Measurements from ENCODE around the gene PELI1. TPM values are rescaled to one million over a fixed set of nuclear protein-coding genes. Genes with fewer than 3 reads are reported as not detected.
A peak's percentile ranks its signal among the peaks of the same experiment; 100 is the strongest.
"Not testable (repeated sequence)": the region's sequence is repeated elsewhere in the genome, so short reads cannot be mapped to it uniquely, and the experiment has no call there.

The PELI1 gene
- total RNA-seq, 6 experiments from 2014 or later = 1.9 to 4.9 (median 2.8) TPM

DNA sequence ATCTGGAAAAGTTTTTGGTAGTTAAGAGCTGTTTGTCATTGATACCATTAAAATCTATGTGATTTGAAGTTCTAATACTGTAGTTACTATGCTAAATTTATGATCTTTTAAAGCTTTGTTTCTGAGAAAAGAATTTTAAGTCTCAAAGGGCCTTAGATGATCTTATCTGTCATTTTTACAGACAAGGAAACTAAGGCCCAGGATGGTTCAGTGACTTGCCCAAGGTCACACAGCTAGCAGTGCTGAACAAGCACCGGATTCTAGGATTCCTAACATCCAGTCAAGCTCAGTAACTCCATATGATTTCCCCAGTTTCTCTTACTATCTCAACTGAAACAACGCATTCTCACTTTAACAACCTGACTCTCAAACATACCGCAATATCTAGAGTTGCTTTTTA, 37.7 kb downstream of the PELI1 start:
- no peaks in the 10 kb centered on the region for H3K27me3 Mint-ChIP-seq (ENCODE audit: insufficient read depth)
- H3K4me1 Mint-ChIP-seq (ENCODE audit: low read depth) = peaks cover 25% of the 10 kb centered on the region
- no peak overlapping the region for H3K27ac Mint-ChIP-seq
- DNase-seq = no peak
- TF ChIP-seq, protein P1, sequence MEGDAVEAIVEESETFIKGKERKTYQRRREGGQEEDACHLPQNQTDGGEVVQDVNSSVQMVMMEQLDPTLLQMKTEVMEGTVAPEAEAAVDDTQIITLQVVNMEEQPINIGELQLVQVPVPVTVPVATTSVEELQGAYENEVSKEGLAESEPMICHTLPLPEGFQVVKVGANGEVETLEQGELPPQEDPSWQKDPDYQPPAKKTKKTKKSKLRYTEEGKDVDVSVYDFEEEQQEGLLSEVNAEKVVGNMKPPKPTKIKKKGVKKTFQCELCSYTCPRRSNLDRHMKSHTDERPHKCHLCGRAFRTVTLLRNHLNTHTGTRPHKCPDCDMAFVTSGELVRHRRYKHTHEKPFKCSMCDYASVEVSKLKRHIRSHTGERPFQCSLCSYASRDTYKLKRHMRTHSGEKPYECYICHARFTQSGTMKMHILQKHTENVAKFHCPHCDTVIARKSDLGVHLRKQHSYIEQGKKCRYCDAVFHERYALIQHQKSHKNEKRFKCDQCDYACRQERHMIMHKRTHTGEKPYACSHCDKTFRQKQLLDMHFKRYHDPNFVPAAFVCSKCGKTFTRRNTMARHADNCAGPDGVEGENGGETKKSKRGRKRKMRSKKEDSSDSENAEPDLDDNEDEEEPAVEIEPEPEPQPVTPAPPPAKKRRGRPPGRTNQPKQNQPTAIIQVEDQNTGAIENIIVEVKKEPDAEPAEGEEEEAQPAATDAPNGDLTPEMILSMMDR (IDR thresholded peaks at IDR 0.05) = no peak
- no peak overlapping the region for H3K4me3 Mint-ChIP-seq
- no peaks in the 10 kb centered on the region for H3K9me3 Mint-ChIP-seq
- H3K36me3 Mint-ChIP-seq (ENCODE audit: low read depth) = peaks cover 4% of the 10 kb centered on the region; the same call in 1 of the 2 replicates

DNA sequence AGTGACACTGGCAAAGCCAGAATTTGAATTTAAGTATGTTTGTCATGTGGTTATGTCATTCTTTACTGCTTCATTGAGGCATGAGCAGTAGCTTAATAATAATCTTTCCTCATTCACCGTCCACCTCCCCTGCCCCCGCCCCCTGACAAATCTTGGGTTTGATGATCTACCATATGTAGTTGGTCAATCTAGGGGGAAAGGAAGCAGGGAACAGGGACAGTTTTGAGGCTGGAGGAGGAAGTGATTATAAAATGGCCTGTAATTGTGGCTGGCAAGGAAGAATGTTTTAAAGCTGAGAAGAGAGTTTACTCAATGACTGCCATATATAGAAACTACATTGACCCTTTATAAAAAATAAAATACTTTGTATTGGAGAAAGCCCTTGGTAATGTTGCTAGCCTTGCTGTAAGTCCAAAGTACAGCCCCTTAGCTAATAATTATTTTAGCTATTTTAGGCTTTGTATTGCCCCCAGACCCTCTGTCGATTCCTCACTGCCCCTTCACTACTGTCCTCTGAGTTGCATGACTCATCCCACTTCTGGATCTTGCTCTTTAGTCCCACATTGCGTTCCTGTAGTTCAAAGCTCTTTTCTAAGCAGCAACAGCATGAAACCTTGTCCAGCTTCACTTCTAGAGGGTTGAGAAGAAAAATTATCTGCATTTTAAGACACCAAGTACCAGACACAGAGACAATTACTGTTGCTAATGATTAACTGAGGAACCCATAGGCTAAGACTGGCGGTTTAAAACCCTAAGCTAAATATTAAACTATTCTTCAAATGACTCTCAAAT, 38.4 kb downstream of the PELI1 start:
- H3K27me3 Mint-ChIP-seq (ENCODE audit: insufficient read depth) = no peaks in the 10 kb centered on the region
- H3K36me3 Mint-ChIP-seq (ENCODE audit: low read depth) = peaks cover 4% of the 10 kb centered on the region; the same call in 1 of the 2 replicates
- TF ChIP-seq, protein P1 (IDR thresholded peaks at IDR 0.05) = no peak
- no peak overlapping the region for H3K4me3 Mint-ChIP-seq
- H3K4me1 Mint-ChIP-seq (ENCODE audit: low read depth) = peaks cover 31% of the 10 kb centered on the region
- H3K27ac Mint-ChIP-seq = no peak overlapping the region; the same call in 1 of the 2 replicates
- DNase-seq = no peak
- no peaks in the 10 kb centered on the region for H3K9me3 Mint-ChIP-seq

DNA sequence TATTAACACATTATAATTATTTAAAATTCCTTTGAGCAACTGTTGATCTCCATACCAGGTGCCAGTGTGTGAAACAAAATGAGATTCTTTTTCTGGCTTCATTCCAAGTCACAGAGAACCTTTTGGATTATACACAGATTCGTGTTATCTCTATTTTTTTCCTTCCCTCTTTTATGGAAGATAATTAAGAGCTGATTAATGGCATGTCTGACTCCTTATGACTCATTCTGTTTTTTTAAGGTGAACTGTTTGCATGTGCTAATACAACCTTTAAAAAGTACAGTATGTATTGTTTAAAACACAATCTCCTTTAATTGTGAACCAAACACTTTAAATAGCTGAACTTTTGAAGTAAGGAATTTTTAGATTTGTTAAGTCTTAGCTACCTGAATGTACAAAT, 39.3 kb downstream of the PELI1 start:
- H3K36me3 Mint-ChIP-seq (ENCODE audit: low read depth) = peaks cover 4% of the 10 kb centered on the region; the same call in 1 of the 2 replicates
- DNase-seq = no peak
- H3K4me1 Mint-ChIP-seq (ENCODE audit: low read depth) = peaks cover 34% of the 10 kb centered on the region
- no peaks in the 10 kb centered on the region for H3K27me3 Mint-ChIP-seq (ENCODE audit: insufficient read depth)
- H3K9me3 Mint-ChIP-seq = no peaks in the 10 kb centered on the region
- H3K27ac Mint-ChIP-seq = no peak overlapping the region
- TF ChIP-seq, protein P1 (IDR thresholded peaks at IDR 0.05) = no peak
- H3K4me3 Mint-ChIP-seq = no peak overlapping the region

DNA sequence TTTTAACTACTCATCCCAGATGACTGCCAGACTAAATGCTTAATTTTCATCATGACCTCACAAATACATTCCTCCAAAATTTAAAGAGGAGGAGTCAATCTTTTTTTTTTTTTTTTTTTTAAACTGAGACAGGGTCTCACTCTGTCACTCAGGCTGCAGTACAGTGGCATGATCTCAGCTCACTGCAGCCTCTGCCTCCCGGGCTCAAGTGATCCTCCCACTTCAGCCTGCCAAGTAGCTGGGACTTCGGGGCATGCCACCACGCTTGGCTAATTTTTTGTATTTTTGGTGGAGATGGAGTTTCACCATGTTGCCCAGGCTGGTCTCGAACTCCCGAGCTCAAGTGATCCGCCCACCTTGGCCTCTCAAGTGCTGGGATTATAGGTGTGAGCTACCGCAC, 41.5 kb downstream of the PELI1 start:
- not testable (repeated sequence) for H3K36me3 Mint-ChIP-seq (ENCODE audit: low read depth); H3K9me3 Mint-ChIP-seq; H3K27ac Mint-ChIP-seq; H3K4me3 Mint-ChIP-seq; DNase-seq; H3K27me3 Mint-ChIP-seq (ENCODE audit: insufficient read depth)
- H3K4me1 Mint-ChIP-seq (ENCODE audit: low read depth) = peaks cover 34% of the 10 kb centered on the region

DNA sequence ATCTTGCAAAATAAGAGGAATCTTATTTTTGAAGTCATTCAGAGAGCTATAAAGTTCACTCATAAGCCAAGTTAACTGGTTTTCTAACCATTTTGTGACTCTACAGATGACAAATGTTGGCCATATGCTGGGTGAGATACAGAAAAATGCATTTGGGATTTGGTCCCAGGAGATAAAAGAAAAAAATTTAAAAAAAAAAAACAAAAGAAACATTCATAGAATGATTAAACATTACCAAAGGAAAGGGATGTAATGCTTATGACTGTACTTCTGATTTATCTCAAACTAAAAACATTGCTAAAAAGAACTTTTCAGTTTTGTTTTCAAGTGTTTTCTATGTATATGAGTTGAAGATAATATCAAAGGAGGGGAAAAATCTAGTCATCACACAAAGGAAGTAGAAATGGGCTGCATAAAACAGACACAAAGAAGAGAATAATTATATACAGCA, 43.1 kb downstream of the PELI1 start:
- peak overlapping the region; percentile 65 for H3K4me3 Mint-ChIP-seq
- peaks cover 4% of the 10 kb centered on the region for H3K36me3 Mint-ChIP-seq (ENCODE audit: low read depth)
- H3K9me3 Mint-ChIP-seq = no peaks in the 10 kb centered on the region; the same call in 1 of the 2 replicates
- TF ChIP-seq, protein P1 (IDR thresholded peaks at IDR 0.05) = no peak
- peak overlapping the region; percentile 59 for H3K27ac Mint-ChIP-seq
- no peaks in the 10 kb centered on the region for H3K27me3 Mint-ChIP-seq (ENCODE audit: insufficient read depth)
- peaks cover 32% of the 10 kb centered on the region for H3K4me1 Mint-ChIP-seq (ENCODE audit: low read depth)
- no peak for DNase-seq

DNA sequence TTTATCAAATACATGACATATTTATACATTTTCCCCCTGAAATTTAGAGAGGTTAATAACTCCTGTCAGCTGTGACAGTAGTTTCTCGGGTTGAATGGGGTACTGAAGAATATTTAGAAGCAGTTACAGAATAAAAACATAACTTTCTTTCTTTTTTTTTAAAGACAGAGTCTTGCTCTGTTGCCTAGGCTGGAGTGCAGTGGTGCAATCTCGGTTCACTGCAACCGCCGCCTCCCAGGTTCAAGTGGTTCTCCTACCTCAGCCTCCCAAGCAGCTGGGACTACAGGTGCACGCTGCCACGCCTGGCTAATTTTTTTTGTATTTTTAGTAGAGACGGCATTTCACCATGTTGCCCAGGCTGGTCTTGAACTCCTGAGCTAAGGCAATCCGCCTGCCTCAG, 43.6 kb downstream of the PELI1 start:
- not testable (repeated sequence) for H3K27ac Mint-ChIP-seq; H3K9me3 Mint-ChIP-seq; H3K27me3 Mint-ChIP-seq (ENCODE audit: insufficient read depth); H3K4me3 Mint-ChIP-seq; DNase-seq; H3K36me3 Mint-ChIP-seq (ENCODE audit: low read depth)
- peaks cover 26% of the 10 kb centered on the region for H3K4me1 Mint-ChIP-seq (ENCODE audit: low read depth)

All from HFFc6 (cell line).